Subcutaneous abdominal adipose tissue (tissue), 5 donors: ENCODE results near the gene BCL6B.
"Not testable (repeated sequence)": the region's sequence is repeated elsewhere in the genome, so short reads cannot be mapped to it uniquely, and the experiment has no call there.

Experiments used
- H3K27ac ChIP-seq: one replicate; pipeline ENCODE4 v1.7.0; 2013; ENCODE audit warnings: low read depth, mild to moderate bottlenecking, inconsistent platforms, low read length, moderate library complexity
- H3K27me3 ChIP-seq, 5 donors: one replicate each; pipeline ENCODE4 v1.7.0; 2013; ENCODE audit warnings: low read length in 5 of 5, inconsistent platforms in 1 of 5; ENCODE audit not compliant: control insufficient read depth in 5 of 5, insufficient read depth in 4 of 5
- H3K36me3 ChIP-seq, 5 donors: one replicate each; pipeline ENCODE4 v1.7.0; 2013; ENCODE audit warnings: low read length in 5 of 5; ENCODE audit not compliant: control insufficient read depth in 5 of 5, insufficient read depth in 5 of 5
- H3K4me1 ChIP-seq, 5 donors: one replicate each; pipeline ENCODE4 v1.7.0; 2013; ENCODE audit warnings: low read length in 5 of 5, mild to moderate bottlenecking in 3 of 5, moderate library complexity in 1 of 5; ENCODE audit not compliant: control insufficient read depth in 5 of 5, insufficient read depth in 5 of 5
- H3K4me3 ChIP-seq, 5 donors: one replicate each; pipeline ENCODE4 v1.7.0; 2013; ENCODE audit warnings: low read length in 5 of 5, low read depth in 1 of 5
- H3K9ac ChIP-seq, 5 donors: one replicate each; pipeline ENCODE4 v1.7.0; 2013; ENCODE audit warnings: low read length in 5 of 5, mild to moderate bottlenecking in 4 of 5, moderate library complexity in 3 of 5
- H3K9me3 ChIP-seq, 5 donors: one replicate each; pipeline ENCODE4 v1.7.0; 2013; ENCODE audit warnings: low read length in 5 of 5; ENCODE audit not compliant: control insufficient read depth in 5 of 5
- donor health status: healthy.
- donor health status: healthy.
- donor health status: healthy.
- donor health status: healthy.
- donor health status: healthy.

BCL6B gene

DNA sequence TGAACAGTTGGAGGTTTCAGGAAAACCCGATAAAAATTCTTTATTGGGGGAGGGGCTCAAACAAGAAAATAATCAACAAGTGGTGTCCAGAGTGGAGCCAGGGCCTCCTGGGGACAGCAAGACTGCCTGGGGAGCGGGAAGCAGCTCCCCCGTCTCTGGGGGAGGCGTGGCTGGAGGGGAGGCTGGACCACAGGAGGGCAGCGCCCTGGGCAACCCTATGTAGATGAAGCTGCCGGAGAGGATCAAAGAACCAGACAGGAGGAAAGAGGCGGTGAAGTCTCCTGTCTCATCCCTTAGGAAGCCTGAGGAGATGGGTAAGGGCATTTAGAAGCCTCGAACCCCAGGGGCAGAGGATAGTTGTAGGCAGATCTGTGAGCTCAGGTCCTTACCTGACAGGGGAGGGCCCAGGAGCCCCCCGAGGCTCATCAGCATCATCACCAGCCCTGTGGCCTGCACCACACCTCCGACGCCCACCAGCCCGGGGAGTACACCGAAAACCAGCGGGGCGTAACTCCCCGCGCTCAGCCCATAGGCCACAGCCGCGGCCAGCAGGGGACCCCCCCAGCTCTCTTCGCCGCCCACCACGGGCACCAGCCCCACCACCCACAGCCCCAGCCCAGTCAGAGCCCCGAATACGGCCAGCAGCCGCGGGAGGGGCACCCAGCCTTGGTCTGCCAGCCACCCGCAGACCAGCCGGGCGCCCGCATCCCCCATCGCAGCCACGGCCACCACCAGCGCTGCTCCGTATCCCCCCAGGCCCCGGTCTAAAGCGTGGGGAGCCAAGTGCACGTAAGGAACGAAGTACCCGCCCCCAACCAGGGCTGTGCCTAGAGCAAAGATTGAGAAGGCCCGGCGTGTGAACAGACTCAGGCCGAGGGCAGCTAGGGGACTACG lies 19.0 kb downstream of the BCL6B start:
- H3K36me3 ChIP-seq = no peaks in the 10 kb centered on the region
- peaks cover 14 to 29% (median 28%) of the 10 kb centered on the region in 5 donors for H3K27me3 ChIP-seq
- H3K9me3 ChIP-seq = no peaks in the 10 kb centered on the region
- H3K9ac ChIP-seq = peak overlapping the region in 1 of 5 donors; percentile 47
- peaks cover 0 to 32% (median 28%) of the 10 kb centered on the region in 5 donors for H3K4me1 ChIP-seq
- no peak overlapping the region for H3K27ac ChIP-seq
- peak overlapping the region in 2 of 5 donors; percentile 34 to 62 for H3K4me3 ChIP-seq

DNA sequence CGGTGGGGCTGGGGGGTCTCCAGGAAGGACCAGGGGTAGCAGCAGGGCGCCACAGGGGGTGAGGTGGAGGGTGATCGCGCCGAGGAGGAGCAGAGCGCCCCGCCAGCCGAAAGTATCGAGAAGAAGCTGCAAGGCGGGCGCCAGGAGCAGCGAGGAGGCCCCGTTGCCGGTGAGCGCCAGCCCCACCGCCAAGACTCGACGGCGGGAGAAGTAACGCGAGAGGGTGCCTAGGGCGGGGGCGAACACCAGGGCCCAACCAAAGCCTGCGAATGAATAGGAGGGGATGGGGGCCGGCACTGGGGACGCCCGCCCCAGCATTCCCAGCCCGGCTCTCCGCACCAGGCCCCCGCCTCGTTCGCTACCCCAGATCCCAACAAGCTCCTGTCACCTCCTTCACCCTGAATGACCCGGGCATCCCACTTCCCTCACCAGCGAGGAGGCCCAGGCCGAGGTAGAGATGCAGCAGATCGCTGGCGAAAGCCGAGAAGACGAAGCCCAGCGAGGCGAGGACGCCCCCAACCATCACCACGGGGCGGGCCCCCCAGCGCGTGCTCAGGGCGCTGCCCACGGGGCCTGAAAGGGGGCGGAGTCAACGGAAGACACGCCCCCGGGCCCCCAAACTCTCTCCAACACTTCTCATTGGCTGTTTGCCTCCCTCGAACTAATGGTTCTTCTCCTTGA lies 19.8 kb downstream of the BCL6B start:
- Histone ChIP-seq H3K27ac (no peak overlapping the region), H3K4me3 (peak overlapping the region in 4 of 5 donors; percentile 50 to 62 (median 54)), H3K27me3 (peaks cover 14 to 29% (median 28%) of the 10 kb centered on the region in 5 donors), H3K9ac (peak overlapping the region in 2 of 5 donors; percentile 47 to 65), H3K4me1 (peaks cover 0 to 36% (median 28%) of the 10 kb centered on the region in 5 donors), H3K36me3 (no peaks in the 10 kb centered on the region), H3K9me3 (no peaks in the 10 kb centered on the region)

- no peaks in the 10 kb centered on the region for H3K36me3 ChIP-seq
- H3K27ac ChIP-seq = no peak overlapping the region
- H3K9me3 ChIP-seq = no peaks in the 10 kb centered on the region
- peaks cover 0 to 36% (median 28%) of the 10 kb centered on the region in 5 donors for H3K4me1 ChIP-seq
- peak overlapping the region in 4 of 5 donors; percentile 50 to 62 (median 54) for H3K4me3 ChIP-seq
- H3K9ac ChIP-seq = peak overlapping the region in 3 of 5 donors; percentile 39 to 66 (median 65)
- peaks cover 14 to 32% (median 31%) of the 10 kb centered on the region in 5 donors for H3K27me3 ChIP-seq
These were observed 20.3 kb downstream of the BCL6B start for GRCh38 chr17:7043182-7043496.

DNA sequence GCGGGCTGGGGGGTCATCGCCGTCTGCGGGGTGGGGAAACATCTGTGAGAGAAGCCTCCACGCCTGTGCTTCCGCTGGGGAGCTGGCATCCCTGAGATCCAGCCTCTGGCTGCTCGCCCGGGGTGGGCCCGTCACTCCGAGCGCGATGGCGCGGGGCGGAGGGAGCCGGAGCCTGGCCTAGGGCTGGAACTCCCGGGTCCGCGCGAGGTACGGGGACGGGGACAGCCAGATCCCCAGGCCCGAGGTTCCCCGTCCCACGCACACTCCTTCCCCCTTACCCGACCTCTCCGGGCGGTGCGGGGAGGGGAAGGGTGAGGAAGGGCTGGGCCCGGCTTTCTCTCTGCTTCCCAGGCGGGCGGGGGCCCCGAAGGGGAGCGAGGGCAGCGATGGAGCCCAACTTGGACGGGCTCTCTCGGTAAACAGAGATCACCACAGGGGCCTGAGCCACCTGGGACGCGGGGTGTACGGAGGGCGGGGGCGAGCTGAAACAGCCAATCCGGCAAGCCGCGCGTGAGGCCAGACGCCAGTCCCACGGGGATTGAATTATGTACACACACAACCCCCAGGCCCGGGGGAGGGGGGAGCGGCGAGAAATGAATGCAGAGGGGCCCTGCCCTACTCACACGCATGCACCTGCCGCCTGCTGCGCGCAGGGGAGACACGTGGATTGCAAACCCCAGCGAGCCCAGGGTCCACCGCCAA lies 20.8 kb downstream of the BCL6B start, which contains the start of gene SLC16A11:
Gene SLC16A11, minus strand, starts transcription at position 596 of the 702 bp plus-strand sequence. Its CDS starts 579 bp downstream, at position 17.
- Histone ChIP-seq H3K4me3 (peak within 1 kb of the TSS in 4 of 5 donors; percentile 50 to 62 (median 54)), H3K9me3 (no peaks in the 10 kb centered on the region), H3K9ac (peak within 1 kb of the TSS in 3 of 5 donors; percentile 39 to 66 (median 65)), H3K4me1 (peaks cover 0 to 36% (median 28%) of the 10 kb centered on the region in 5 donors), H3K27me3 (peaks cover 14 to 34% (median 31%) of the 10 kb centered on the region in 5 donors), H3K27ac (no peak within 1 kb of the TSS), H3K36me3 (no peaks in the 10 kb centered on the region)

DNA sequence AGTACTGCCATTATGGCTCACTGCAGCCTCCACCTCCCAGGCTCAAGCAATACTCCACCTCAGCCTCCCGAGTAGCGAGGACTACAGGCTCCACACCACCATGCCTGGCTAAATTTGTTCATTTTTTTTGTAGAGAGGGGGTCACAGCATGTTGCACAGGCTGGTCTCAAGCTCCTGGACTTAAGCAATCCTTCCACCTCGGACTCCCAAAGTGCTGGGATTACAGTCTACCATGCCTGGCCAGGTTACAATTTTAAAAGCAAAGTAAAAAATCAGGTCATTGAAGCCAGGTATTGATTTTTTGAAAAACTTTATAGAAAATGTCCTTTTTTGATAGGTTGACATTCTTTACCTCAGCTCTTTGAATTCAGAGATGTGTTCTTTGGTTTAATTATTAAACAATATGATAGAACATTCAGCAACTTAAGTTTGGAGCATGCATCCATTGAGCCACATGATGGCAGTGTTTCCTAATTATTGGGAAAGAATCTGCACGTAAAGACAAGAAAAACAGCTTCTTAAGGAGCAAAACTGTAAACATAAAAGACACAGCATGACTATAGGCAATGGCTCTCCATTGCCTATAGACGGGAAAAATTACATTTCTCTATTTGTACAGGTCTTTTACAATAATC lies 22.8 kb downstream of the BCL6B start:
- Histone ChIP-seq H3K27ac (no peak overlapping the region), H3K9ac (no peak overlapping the region), H3K4me3 (no peak overlapping the region), H3K36me3 (no peaks in the 10 kb centered on the region), H3K9me3 (no peaks in the 10 kb centered on the region), H3K4me1 (peaks cover 0 to 36% (median 28%) of the 10 kb centered on the region in 5 donors), H3K27me3 (peaks cover 23 to 41% (median 36%) of the 10 kb centered on the region in 5 donors)

DNA sequence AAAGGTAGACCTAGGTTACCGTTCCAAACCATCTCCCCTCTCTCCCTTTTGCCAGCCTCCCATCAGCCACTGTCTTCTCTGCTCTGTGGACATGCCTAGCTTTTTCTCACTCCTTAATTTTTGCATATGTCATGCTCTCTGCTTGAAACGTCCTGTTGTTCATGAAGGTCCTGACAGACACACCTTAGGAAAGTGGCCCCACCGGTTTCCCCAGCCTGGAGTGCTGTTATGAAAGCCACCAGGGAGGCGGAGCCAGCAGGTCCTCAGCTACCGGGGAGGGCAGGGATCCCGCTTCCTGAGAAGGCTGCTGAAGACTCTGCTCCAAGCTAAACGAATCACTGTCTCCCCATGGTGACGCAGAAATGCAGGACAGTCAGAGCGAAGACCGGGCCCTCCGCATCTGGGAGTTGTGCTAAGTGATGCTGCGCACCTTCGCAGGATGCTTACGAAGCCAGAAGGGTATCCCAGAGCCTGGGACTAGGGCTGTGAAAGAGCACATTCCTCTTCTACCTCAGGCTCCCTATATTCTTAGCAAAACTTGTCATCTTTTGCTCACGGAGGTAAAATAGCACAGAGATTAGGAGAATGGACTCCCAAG lies 23.4 kb downstream of the BCL6B start:
- Histone ChIP-seq H3K27me3 (peaks cover 23 to 44% (median 36%) of the 10 kb centered on the region in 5 donors), H3K4me3 (no peak overlapping the region), H3K9me3 (no peaks in the 10 kb centered on the region), H3K4me1 (peaks cover 0 to 36% (median 28%) of the 10 kb centered on the region in 5 donors), H3K27ac (no peak overlapping the region), H3K9ac (no peak overlapping the region), H3K36me3 (no peaks in the 10 kb centered on the region)

- Histone ChIP-seq H3K27me3 (peaks cover 18 to 41% (median 35%) of the 10 kb centered on the region in 5 donors), H3K4me1 (peaks cover 0 to 36% (median 28%) of the 10 kb centered on the region in 5 donors)
These were observed 24.0 kb downstream of the BCL6B start for GRCh38 chr17:7046725-7047397.

GRCh38 chr17:7047566-7047965 lies 24.7 kb downstream of the BCL6B start:
- no peak overlapping the region for H3K9ac ChIP-seq
- H3K36me3 ChIP-seq = no peaks in the 10 kb centered on the region
- no peak overlapping the region for H3K27ac ChIP-seq
- H3K9me3 ChIP-seq = no peaks in the 10 kb centered on the region
- peaks cover 0 to 34% (median 23%) of the 10 kb centered on the region in 5 donors for H3K4me1 ChIP-seq
- no peak overlapping the region for H3K4me3 ChIP-seq
- peaks cover 12 to 36% (median 30%) of the 10 kb centered on the region in 5 donors for H3K27me3 ChIP-seq

More at GRCh38 chr17:7046725-7047397, 24.0 kb downstream of the BCL6B start:
- not testable (repeated sequence) for H3K9ac ChIP-seq, H3K36me3 ChIP-seq, H3K9me3 ChIP-seq, H3K27ac ChIP-seq
- peak overlapping the region in 2 of 5 donors; percentile 22 to 29 for H3K4me3 ChIP-seq
